C4-2B (cell line): ENCODE data around the gene RETN.

Experiments
- H3K27ac ChIP-seq: fragments of 450-650 bp; 2 replicates; pipeline ENCODE4 v1.5.1; 2017
- CTCF ChIP-seq: fragments of 450-650 bp; conservative IDR thresholded peaks from 2 replicates; pipeline ENCODE4 v1.5.1; 2017; ENCODE audit warnings: mild to moderate bottlenecking
- ZFX ChIP-seq: fragments of 450-650 bp; IDR thresholded peaks from 2 replicates; pipeline ENCODE4 v1.6.1; 2017

RETN gene

GRCh38 chr19:7703332-7703731, 34.5 kb downstream of the RETN start:
- TF ChIP-seq ZFX (no peak), CTCF (no peak)
- no peak overlapping the region for H3K27ac ChIP-seq

- no peak overlapping the region for H3K27ac ChIP-seq
- no peak for TF ChIP-seq CTCF
- no peak for TF ChIP-seq ZFX
These were observed 35.6 kb downstream of the RETN start for GRCh38 chr19:7704280-7705060.

- H3K27ac ChIP-seq: no peak overlapping the region
- TF ChIP-seq CTCF: no peak
- TF ChIP-seq ZFX: no peak
These were observed 36.7 kb downstream of the RETN start for GRCh38 chr19:7705387-7706187.

- H3K27ac ChIP-seq: no peak overlapping the region
- TF ChIP-seq CTCF: no peak
- no peak for TF ChIP-seq ZFX
These were observed 37.5 kb downstream of the RETN start for GRCh38 chr19:7706188-7706954.

- TF ChIP-seq ZFX: no peak
- TF ChIP-seq CTCF: no peak
These were observed 38.2 kb downstream of the RETN start for GRCh38 chr19:7706955-7707456.

GRCh38 chr19:7709932-7710460, 41.1 kb downstream of the RETN start:
- no peak overlapping the region for H3K27ac ChIP-seq

More at GRCh38 chr19:7706955-7707456, 38.2 kb downstream of the RETN start:
- H3K27ac ChIP-seq: no peak overlapping the region

More at GRCh38 chr19:7709932-7710460, 41.1 kb downstream of the RETN start:
- TF ChIP-seq ZFX (no peak), CTCF (no peak)
